HUDEP-2 (cell line): ENCODE data around the gene ZNF212.
"Not testable (repeated sequence)": the region's sequence is repeated elsewhere in the genome, so short reads cannot be mapped to it uniquely, and the experiment has no call there.

Source experiments
- DNase-seq, 76 experiments: peaks; one replicate each; lab custom pipeline; 2025; ENCODE audit not compliant: unreplicated experiment in 76 of 76; lab: John Stamatoyannopoulos, UW

ZNF212 gene

DNA sequence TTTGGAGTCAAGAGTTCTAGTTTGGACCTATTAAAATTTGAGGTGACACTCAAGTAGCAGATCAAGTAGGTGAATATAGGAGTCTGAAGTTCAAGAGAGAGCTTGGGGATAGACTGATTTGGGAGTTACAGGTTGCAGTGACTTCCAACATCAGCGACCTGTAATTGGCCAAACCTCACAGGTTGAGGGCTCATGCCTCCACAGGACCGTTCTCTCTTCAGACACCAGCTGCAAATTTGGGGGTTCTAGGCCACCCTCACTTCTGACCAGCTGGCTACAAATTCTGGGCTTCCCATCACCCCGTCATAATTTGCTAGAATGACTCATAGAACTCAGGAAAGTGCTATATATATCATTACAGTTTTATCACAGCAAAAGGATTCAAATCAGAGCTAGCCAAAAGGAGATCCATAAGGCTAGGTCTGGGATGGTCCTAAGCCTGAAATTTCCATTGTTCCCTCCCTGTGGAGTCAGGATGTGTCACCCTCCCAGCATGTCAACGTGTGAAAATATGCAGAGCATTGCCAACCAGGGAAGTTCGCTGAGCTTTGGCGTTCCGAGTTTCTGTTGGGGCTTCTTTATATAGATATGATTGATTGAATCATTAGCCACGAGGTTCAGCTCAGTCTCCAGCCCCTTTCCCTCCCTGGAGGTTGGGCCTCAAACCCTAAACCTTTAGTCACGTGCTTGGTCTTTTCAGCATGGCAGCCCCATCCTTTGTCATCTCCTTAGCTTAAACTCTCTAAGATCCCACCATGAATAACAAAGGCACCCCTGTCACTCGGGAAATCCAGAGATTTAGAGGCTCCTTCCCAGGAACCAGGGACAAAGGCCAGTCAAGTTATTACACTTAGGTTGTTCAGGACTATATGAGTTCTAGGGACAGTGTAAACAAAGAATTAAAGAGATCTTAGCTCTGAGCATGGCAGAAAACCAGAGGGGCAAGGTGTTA lies 20.7 kb upstream of the ZNF212 start:
- no peak for DNase-seq

DNA sequence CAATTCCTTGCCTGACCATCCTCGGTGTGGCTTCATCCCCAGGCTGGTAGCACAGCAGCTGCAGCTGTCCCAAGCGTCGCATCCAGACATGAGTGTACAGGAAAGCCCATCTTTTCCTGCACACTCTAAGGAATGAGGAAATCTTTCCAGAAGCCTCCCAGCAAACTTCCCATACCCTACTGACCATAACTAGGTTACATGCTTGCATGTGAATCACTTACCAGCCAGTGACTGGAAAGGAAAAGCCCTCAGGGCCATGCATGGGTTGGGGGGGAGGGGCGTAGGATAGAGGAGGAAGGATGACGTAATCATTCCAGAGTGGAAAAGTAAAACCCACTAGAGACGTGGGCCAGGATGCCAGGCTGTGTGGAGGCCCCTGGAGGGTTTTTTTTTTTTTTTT lies 18.9 kb upstream of the ZNF212 start:
- DNase-seq: no peak

DNA sequence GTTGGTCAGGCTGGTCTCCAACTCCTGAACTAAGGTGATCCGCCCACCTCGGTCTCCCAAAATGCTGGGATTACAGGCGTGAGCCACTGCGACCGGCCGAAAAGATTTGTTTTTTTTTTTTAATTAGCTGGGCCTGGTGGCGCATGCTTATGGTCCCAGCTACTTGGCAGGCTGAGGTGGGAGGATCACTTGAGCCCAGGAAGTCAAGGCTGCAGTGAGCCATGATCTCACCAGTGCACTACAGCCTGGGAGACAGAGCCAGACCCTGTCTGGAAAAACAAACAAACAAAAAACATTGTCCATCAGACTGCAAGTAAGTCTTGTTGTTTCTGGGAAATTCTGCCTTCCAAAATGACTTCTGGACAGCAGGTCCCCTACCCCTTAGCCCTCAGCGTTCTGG lies 16.3 kb upstream of the ZNF212 start:
- no peak for DNase-seq

DNA sequence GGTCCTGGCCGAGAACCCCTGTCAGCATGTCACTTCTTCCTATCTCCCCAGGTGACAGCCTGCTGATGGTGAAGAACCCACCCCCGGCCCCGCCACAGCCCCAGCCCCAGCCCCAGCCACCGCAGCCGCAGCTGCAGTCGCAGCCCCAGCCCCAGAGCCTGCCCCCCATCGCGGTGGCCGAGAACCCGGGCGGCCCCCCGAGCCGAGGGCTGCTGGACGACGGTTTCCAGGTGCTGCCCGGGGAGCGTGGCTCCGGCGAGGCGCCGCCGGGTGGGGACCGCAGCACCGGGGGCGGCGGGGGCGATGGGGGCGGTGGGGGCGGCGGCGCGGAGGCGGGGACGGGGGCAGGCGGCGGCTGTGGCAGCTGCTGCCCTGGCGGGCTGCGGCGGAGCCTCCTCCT lies 15.7 kb upstream of the ZNF212 start:
- DNase-seq: no peak

DNA sequence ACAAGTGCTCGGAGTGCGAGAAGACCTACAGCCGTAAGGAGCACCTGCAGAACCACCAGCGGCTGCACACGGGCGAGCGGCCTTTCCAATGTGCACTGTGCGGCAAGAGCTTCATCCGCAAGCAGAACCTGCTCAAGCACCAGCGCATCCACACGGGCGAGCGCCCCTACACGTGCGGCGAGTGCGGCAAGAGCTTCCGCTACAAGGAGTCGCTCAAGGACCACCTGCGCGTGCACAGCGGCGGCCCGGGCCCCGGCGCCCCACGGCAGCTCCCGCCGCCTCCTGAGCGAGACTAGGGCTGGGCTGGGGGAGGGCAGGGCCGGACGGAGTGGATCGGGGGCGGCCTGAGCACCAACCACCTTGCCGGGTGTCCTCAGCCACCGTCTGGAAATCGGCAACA lies 15.1 kb upstream of the ZNF212 start:
- no peak for DNase-seq

DNA sequence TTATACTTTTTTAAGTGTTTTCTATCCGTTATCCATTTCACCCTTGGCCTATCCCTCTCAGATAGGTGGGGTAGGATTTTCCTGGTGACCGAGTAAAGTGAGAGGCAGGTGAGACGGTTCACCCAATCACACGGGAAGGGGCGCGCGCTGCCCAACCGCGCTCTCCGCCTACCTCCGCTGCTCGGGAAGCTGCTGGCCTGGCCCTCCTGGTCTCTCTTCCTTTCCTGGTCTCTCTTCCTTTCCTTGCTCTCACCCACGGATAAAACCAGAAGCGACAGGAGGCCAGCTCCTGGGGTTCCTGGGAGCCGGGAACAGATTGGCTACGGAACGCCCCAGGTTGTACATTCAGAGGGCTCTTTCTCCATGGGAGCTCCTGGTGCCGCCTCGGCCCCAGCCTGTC lies 14.3 kb upstream of the ZNF212 start:
- no peak for DNase-seq

DNA sequence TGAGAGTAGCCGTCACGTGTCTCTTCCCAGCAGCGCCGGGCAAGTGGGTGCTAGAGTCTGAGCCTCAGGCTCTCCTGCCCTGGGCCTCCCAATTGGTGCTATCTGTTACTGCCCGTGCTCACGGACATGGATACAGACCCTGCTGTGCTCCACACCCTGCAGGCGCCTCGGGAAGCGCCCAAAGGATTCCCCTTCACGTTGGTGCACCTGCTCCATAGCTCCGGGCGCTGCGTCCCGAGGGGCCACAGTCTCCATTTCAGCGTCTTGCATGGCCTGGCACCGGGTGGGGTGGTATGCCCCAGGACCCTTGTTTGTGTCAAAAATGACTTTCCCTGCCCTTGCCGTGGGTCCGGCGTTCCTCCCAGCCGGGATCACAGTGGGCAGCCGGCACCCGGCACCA lies 13.8 kb upstream of the ZNF212 start:
- no peak for DNase-seq

DNA sequence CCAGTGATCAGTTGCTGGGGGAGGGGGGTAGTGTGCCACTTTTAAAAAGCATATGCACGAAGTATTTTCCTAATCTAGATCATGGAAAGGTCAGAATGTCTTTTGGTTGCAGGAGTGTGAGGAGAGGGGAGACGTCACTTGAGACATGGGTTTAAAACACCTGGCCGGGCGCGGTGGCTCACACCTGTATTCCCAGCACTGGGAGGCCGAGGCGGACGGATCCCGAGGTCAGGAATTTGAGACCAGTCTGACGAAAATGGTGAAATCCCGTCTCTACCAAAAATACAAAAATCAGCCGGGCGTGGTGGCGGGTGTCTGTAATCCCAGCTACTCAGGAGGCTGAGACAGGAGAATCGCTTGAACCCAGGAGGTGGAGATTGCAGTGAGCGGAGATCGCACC lies 13.1 kb upstream of the ZNF212 start:
- DNase-seq: not testable (repeated sequence)

DNA sequence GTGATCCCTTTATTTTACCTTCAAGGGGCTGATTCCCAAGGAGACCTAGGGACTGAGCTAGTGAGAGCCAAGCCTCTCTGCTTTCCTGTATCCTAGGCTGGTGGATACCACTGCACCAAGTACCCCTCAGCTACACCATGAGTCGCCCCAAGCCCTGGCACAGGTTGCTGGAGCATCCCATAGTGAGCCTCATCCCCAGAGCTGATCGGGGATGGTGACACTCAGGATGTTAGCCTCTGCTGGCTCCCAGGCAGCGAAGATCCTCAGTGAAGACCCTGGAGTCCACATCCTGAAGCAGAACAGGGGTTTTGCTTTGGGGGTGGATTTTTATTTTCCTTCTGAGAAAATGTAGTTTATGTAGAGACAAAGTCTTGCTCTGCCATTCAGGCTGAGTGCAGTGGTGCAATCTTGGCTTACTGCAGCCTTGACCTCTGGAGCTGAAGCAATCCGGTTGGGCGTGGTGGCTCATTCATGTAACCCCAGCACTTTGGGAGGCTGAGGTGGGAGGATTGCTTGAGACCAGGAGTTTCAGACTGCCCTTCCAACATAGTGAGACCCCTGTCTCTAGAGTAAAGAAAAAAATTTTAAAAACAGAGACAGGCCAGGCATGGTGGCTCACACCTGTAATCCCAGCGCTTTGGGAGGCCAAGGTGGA lies 12.5 kb upstream of the ZNF212 start:
- no peak for DNase-seq

DNA sequence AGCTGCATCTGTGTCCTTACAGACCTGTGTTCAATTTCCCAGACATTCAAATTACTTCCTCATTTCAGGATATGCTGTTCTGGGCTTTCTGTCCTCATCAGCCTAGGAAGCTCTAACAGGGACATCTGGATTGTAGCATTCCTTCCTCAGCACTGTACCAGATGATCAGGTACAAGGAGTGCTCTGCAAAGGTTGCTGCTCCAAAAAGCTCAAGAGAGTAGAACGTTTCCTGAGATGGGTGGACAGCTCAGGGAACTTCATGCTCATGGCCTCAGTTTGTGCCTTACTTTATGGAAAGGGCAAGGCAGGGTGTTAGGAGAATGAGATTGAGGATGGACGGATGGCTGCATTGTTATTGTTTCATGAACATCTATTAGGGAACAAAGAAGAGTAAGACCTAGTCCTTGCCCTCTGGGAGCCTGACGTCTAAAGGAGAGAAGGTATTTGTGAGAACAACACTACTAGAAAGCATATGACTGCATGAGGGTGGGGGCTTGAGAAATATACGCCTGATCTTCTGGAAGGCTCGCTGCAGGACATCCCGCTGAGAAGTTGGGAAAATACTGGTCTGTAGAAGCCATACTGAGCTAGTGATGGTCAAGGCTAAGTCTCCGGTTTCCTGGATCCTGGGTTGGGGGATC lies 10.5 kb upstream of the ZNF212 start:
- no peak for DNase-seq

DNA sequence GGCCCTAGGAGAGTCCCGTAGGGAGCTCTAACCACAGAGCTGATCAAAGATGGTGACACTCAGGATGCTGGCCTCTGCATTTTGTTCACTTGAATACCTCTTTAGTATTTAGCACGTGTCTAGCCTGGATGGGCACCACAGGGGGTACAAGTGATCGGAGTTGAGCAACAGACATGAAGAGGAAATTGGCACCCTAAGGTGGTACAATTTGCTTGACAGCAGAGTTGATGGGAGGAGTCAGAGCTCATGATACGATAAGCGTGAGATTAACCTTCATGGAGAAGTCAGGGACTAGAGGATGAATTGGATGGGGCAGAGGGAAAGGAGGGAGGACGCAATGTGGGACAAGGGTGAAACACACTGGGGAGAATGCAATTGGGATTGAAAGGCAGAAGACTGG lies 9.9 kb upstream of the ZNF212 start:
- no peak for DNase-seq

DNA sequence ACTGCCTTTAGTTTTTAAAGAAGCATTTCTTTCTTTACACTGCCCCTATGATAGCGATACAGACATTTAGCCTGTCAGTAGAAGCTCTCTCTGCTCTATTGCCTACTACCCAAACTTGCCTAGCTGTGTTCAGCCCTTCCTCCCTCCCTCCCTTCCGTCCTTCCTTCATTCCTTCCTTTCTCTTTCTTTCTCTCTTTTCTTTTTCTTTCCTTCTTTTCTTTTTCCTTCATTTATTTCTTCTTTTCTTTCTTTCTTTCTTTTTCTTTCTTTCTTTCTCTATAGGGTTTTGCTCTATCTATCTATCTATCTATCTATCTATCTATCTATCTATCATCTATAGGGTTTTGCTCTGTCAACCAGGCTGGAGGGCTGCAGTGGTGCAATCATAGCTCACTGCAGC lies 7.1 kb upstream of the ZNF212 start:
- no peak for DNase-seq

DNA sequence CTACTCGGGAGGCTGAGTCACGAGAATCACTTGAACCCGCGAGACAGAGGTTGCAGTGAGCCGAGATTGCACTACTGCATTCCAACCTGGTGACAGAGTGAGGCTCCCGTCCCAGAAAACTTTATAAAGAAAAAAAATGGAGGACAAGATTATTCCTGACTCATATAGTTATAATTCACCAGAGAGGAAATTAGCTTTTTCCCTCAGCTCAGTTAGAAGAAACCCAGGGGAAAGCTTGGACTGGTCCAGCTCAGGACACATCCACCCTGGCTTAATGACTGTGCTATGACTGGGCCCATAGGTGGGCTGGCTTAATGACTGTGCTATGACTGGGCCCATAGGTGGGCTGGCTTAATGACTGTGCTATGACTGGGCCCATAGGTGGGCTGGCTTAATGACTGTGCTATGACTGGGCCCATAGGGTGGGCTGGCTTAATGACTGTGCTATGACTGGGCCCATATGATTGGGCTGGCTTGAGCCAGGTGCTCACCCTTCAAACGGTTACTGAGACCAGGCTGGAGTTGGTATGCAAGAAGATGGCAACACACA lies 5.7 kb upstream of the ZNF212 start:
- not testable (repeated sequence) for DNase-seq

DNA sequence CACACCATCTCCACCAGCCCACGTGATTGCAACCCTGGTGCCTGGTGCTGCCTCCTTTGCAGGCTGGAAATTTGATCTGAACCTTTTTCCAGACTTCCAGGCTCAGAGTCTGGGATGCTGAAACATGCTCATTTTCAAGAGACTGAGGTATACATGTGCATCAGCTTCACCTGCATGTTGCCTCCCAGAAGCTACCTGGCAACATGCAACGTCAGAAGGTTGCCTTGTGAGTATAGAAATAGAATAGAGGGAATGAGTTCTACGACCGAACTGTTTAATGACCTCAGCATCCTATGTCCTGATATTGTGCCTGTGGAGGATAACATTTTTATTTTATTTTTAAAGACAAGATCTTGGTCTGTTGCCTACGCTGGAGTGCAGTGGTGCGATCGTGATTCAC lies 1.9 kb upstream of the ZNF212 start:
- DNase-seq: no peak

DNA sequence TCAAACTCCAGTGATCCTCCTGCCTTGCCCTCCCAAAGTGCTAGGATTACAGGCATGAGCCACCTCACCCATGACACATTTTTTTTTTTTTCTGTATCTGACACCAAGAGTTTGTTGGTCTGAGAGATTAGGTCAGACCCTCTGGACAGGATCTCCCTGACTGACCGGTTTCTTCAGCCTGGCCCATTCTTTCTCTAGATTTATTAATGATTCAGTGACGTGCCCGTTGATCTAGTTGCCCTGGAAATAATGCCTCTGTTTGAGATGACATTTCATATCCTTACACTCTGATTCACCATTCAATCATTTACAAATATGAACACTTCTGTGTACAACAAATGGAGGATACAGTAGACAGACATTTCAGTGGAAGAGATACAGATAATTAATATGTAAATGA lies 1.4 kb upstream of the ZNF212 start:
- no peak for DNase-seq

DNA sequence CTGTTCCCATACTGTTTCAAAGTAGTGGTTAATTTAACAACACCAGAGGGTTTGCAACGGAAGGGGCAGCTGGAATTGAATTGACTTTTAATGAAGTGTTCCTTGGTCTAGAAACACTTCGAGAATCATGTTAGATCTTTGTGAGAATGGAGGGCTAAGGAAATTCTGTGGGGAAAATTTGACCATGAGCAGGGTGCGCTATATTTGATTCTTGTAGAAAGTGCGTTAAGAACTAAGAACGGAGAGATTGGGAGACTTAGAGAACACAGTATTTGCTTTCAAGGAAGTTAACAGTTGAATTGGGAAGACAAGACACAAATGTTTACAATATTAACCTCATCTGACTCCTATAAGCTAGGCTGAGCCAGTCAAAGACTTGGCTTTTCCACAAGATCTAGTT lies 1.2 kb downstream of the ZNF212 start:
- no peak for DNase-seq

DNA sequence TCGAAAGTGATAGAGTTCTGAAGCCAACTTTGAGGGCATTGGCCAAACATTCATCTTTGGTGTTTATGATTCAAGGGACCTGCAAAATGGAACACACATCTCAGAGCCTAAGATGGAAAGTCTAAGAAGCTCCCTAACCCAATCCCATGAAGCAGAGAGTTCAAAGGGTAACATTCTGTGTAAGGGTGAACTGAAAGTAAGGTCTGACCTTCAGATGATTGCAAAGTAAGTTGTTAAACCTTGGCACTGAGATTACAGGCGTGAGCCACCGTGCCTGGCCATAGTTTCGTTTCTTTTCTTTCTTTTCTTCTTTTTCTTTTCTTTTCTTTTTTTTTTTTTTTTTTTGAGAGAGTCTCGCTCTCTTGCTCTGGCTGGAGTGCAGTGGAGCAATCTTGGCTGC lies 2.2 kb downstream of the ZNF212 start:
- DNase-seq: no peak

DNA sequence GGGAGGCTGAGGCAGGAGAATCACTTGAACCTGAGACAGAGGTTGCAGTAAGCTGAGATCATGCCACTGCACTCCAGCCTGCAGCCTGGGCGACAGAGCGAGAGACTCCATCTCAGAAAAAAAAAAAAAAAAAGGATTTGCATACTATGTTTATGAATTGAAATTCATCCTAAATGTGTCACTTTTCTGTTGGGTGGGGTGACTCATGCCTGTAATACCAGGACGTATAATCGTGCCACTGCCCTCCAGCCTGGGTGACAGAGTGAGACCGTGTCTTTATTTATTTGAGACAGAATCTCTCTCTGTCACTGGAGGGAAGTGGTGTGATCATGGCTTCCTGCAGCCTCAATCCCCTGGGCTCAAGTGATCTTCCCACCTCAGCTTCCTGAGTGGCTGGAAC lies 5.8 kb downstream of the ZNF212 start:
- no peak for DNase-seq

DNA sequence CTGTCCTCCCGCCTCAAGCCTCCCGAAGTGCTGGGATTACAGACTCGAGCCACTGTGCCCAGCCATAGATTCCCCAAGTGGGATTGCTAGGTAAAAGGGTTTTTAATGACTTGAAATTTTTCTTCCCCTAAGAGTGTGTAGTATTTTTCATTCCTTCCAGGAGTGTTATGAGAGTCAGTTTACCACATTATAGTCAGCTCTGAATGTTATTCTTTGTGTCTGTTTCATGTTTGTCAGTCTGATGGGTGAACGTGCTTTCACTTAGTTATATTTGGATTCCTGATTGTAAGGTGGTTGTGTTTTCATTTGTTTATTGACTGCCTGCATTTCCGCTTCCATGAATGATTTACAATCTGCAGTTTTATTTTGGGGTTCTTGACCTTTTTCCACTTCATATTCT lies 6.3 kb downstream of the ZNF212 start:
- DNase-seq: no peak

DNA sequence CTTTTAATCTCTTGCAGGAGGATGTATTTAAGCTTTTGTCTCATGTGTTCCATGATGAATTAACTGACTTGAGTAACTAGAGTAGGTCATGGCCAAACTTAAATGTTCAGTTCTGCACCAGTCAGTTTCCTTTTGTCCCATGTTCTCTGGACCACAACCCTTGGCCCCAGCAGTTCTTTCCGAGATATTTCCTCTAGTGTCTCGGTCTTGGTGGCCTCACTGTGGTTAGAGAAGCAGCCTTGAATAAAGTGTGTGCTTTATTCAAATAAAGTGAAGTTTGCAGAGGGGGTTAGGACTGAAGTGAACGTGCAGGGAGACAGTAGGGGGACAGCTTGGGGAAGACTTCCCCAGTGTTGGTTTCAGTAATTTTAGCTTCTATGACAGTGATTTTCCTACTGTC lies 9.3 kb downstream of the ZNF212 start:
- DNase-seq: no peak

DNA sequence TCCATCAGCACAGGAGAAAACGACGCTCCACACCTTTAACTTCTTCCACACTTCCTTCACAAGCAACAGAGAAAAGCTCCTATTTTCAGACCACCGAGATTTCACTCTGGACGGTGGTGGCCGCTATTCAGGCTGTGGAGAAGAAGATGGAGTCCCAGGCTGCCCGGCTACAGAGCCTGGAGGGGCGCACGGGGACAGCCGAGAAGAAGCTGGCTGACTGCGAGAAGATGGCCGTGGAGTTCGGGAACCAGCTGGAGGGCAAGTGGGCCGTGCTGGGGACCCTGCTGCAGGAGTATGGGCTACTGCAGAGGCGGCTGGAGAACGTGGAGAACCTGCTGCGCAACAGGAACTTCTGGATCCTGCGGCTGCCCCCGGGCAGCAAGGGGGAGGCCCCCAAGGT lies 10.7 kb downstream of the ZNF212 start:
- DNase-seq: not testable (repeated sequence)
